Stimulated activated naive CD8-positive, alpha-beta T cell treated with anti-CD3 and anti-CD28 coated beads, Interleukin-15, Interleukin-2, amounts not matched to agents 100 ng/mL and 50 ng/mL, for 24 hours (primary cell): ENCODE data around the gene NEDD9.

ENCODE experiments used
- H3K27ac Mint-ChIP-seq: one replicate; pipeline ENCODE4 v1.8.0; 2021; ENCODE audit warnings: mild to moderate bottlenecking, mixed read lengths
- H3K27me3 Mint-ChIP-seq: one replicate; pipeline ENCODE4 v1.8.0; 2021; ENCODE audit warnings: mixed read lengths
- H3K36me3 Mint-ChIP-seq: one replicate; pipeline ENCODE4 v1.8.0; 2021; ENCODE audit warnings: low read depth, mixed read lengths
- H3K4me1 Mint-ChIP-seq: one replicate; pipeline ENCODE4 v1.8.0; 2021; ENCODE audit warnings: low read depth, mixed read lengths
- H3K4me3 Mint-ChIP-seq: one replicate; pipeline ENCODE4 v1.8.0; 2021; ENCODE audit warnings: mild to moderate bottlenecking, mixed read lengths
- H3K9me3 Mint-ChIP-seq: one replicate; pipeline ENCODE4 v1.8.0; 2021; ENCODE audit warnings: mixed read lengths

The NEDD9 gene

GRCh38 chr6:11218538-11219399 is 13.7 kb downstream of the NEDD9 start:
- Mint-ChIP-seq H3K27ac (peak overlapping the region; percentile 50), H3K36me3 (peaks cover 43% of the 10 kb centered on the region), H3K4me3 (no peak overlapping the region), H3K4me1 (peaks cover 62% of the 10 kb centered on the region), H3K27me3 (no peaks in the 10 kb centered on the region), H3K9me3 (no peaks in the 10 kb centered on the region)

GRCh38 chr6:11218102-11218442 is 14.4 kb downstream of the NEDD9 start:
- no peaks in the 10 kb centered on the region for H3K27me3 Mint-ChIP-seq
- no peak overlapping the region for H3K4me3 Mint-ChIP-seq
- peaks cover 55% of the 10 kb centered on the region for H3K4me1 Mint-ChIP-seq
- no peaks in the 10 kb centered on the region for H3K9me3 Mint-ChIP-seq
- H3K36me3 Mint-ChIP-seq, result peaks cover 37% of the 10 kb centered on the region
- peak overlapping the region; percentile 50 for H3K27ac Mint-ChIP-seq

- no peaks in the 10 kb centered on the region for H3K27me3 Mint-ChIP-seq
- no peaks in the 10 kb centered on the region for H3K9me3 Mint-ChIP-seq
- peak overlapping the region; percentile 23 for H3K27ac Mint-ChIP-seq
- no peak overlapping the region for H3K4me3 Mint-ChIP-seq
- H3K36me3 Mint-ChIP-seq, result peaks cover 39% of the 10 kb centered on the region
- peaks cover 52% of the 10 kb centered on the region for H3K4me1 Mint-ChIP-seq
Measured at GRCh38 chr6:11217360-11218101, 14.9 kb downstream of the NEDD9 start.

GRCh38 chr6:11215773-11216172 is 16.7 kb downstream of the NEDD9 start:
- Mint-ChIP-seq H3K27me3 (no peaks in the 10 kb centered on the region), H3K4me1 (peaks cover 62% of the 10 kb centered on the region), H3K4me3 (no peak overlapping the region), H3K27ac (no peak overlapping the region), H3K9me3 (no peaks in the 10 kb centered on the region), H3K36me3 (peaks cover 47% of the 10 kb centered on the region)

- Mint-ChIP-seq H3K27ac (no peak overlapping the region), H3K4me3 (no peak overlapping the region), H3K4me1 (peaks cover 53% of the 10 kb centered on the region), H3K27me3 (no peaks in the 10 kb centered on the region), H3K9me3 (no peaks in the 10 kb centered on the region), H3K36me3 (peaks cover 45% of the 10 kb centered on the region)
Measured at GRCh38 chr6:11214901-11215300, 17.6 kb downstream of the NEDD9 start.

GRCh38 chr6:11214084-11214833 is 18.2 kb downstream of the NEDD9 start:
- no peaks in the 10 kb centered on the region for H3K27me3 Mint-ChIP-seq
- no peak overlapping the region for H3K4me3 Mint-ChIP-seq
- peaks cover 51% of the 10 kb centered on the region for H3K4me1 Mint-ChIP-seq
- peaks cover 42% of the 10 kb centered on the region for H3K36me3 Mint-ChIP-seq
- H3K27ac Mint-ChIP-seq, result no peak overlapping the region
- no peaks in the 10 kb centered on the region for H3K9me3 Mint-ChIP-seq

GRCh38 chr6:11213422-11214021 is 18.9 kb downstream of the NEDD9 start:
- H3K36me3 Mint-ChIP-seq, result peaks cover 39% of the 10 kb centered on the region
- no peaks in the 10 kb centered on the region for H3K9me3 Mint-ChIP-seq
- H3K4me3 Mint-ChIP-seq, result no peak overlapping the region
- no peak overlapping the region for H3K27ac Mint-ChIP-seq
- no peaks in the 10 kb centered on the region for H3K27me3 Mint-ChIP-seq
- H3K4me1 Mint-ChIP-seq, result peaks cover 46% of the 10 kb centered on the region

GRCh38 chr6:11212664-11213063 is 19.8 kb downstream of the NEDD9 start:
- no peaks in the 10 kb centered on the region for H3K27me3 Mint-ChIP-seq
- no peak overlapping the region for H3K4me3 Mint-ChIP-seq
- no peaks in the 10 kb centered on the region for H3K9me3 Mint-ChIP-seq
- H3K27ac Mint-ChIP-seq, result no peak overlapping the region
- H3K4me1 Mint-ChIP-seq, result peaks cover 46% of the 10 kb centered on the region
- peaks cover 39% of the 10 kb centered on the region for H3K36me3 Mint-ChIP-seq

- Mint-ChIP-seq H3K4me1 (peaks cover 44% of the 10 kb centered on the region), H3K36me3 (peaks cover 53% of the 10 kb centered on the region), H3K27ac (peak overlapping the region; percentile 3), H3K9me3 (no peaks in the 10 kb centered on the region), H3K4me3 (no peak overlapping the region), H3K27me3 (no peaks in the 10 kb centered on the region)
Measured at GRCh38 chr6:11211254-11211653, 21.2 kb downstream of the NEDD9 start.

GRCh38 chr6:11210386-11211138 is 21.9 kb downstream of the NEDD9 start:
- Mint-ChIP-seq H3K27ac (no peak overlapping the region), H3K27me3 (no peaks in the 10 kb centered on the region), H3K4me1 (peaks cover 44% of the 10 kb centered on the region), H3K36me3 (peaks cover 54% of the 10 kb centered on the region), H3K9me3 (no peaks in the 10 kb centered on the region), H3K4me3 (no peak overlapping the region)

- Mint-ChIP-seq H3K36me3 (peaks cover 54% of the 10 kb centered on the region), H3K27me3 (no peaks in the 10 kb centered on the region), H3K9me3 (no peaks in the 10 kb centered on the region), H3K4me1 (peaks cover 44% of the 10 kb centered on the region), H3K27ac (no peak overlapping the region), H3K4me3 (no peak overlapping the region)
Measured at GRCh38 chr6:11209906-11210305, 22.6 kb downstream of the NEDD9 start.

- H3K27ac Mint-ChIP-seq, result no peak overlapping the region
- no peak overlapping the region for H3K4me3 Mint-ChIP-seq
- no peaks in the 10 kb centered on the region for H3K9me3 Mint-ChIP-seq
- H3K27me3 Mint-ChIP-seq, result no peaks in the 10 kb centered on the region
- H3K36me3 Mint-ChIP-seq, result peaks cover 51% of the 10 kb centered on the region
- H3K4me1 Mint-ChIP-seq, result peaks cover 44% of the 10 kb centered on the region
Measured at GRCh38 chr6:11209369-11209768, 23.1 kb downstream of the NEDD9 start.

GRCh38 chr6:11208854-11209253 is 23.6 kb downstream of the NEDD9 start:
- Mint-ChIP-seq H3K4me3 (no peak overlapping the region), H3K9me3 (no peaks in the 10 kb centered on the region), H3K27me3 (no peaks in the 10 kb centered on the region), H3K27ac (no peak overlapping the region), H3K36me3 (peaks cover 54% of the 10 kb centered on the region), H3K4me1 (peaks cover 45% of the 10 kb centered on the region)

GRCh38 chr6:11208267-11208666 is 24.2 kb downstream of the NEDD9 start:
- Mint-ChIP-seq H3K4me1 (peaks cover 50% of the 10 kb centered on the region), H3K27me3 (no peaks in the 10 kb centered on the region), H3K27ac (no peak overlapping the region), H3K9me3 (no peaks in the 10 kb centered on the region), H3K36me3 (peaks cover 60% of the 10 kb centered on the region), H3K4me3 (no peak overlapping the region)
